Osteoblast (primary cell): ENCODE data around the gene PAX5. TPM values are rescaled to one million over a fixed set of nuclear protein-coding genes. Genes with fewer than 3 reads are reported as not detected.

Experiments
- DNase-seq: peaks from one replicate; pipeline ENCODE4 v3.0.0; 2011; ENCODE audit warnings: low spot score, mixed read lengths; ENCODE audit not compliant: insufficient read length; ENCODE audit errors: missing footprints
- H2AFZ ChIP-seq: 2 replicates; pipeline ENCODE4 v1.6.0; 2011; ENCODE audit warnings: mild to moderate bottlenecking, low read length
- H3K27ac ChIP-seq: 2 replicates; pipeline ENCODE4 v1.5.1; 2011; ENCODE audit warnings: mild to moderate bottlenecking, low read depth, low read length, moderate library complexity
- H3K27me3 ChIP-seq: 2 replicates; pipeline ENCODE4 v1.6.0; 2012; ENCODE audit warnings: mild to moderate bottlenecking, control low read depth, inconsistent platforms, low read length, moderate library complexity; ENCODE audit not compliant: insufficient read depth
- H3K36me3 ChIP-seq: 2 replicates; pipeline ENCODE4 v1.5.1; 2011; ENCODE audit warnings: mild to moderate bottlenecking, low read length, control low read depth, moderate library complexity; ENCODE audit not compliant: insufficient read depth
- H3K4me1 ChIP-seq: 2 replicates; pipeline ENCODE4 v1.5.1; 2011; ENCODE audit warnings: mild to moderate bottlenecking, low read length, control low read depth, moderate library complexity; ENCODE audit not compliant: insufficient read depth
- H3K4me2 ChIP-seq: 2 replicates; pipeline ENCODE4 v1.6.0; 2011; ENCODE audit warnings: mild to moderate bottlenecking, low read length; ENCODE audit not compliant: insufficient read depth
- H3K4me3 ChIP-seq: fragments of 200-600 bp; sonication (generic); 3 replicates; pipeline ENCODE4 v1.5.1; 2012; ENCODE audit warnings: mild to moderate bottlenecking, low read length, inconsistent platforms; ENCODE audit not compliant: insufficient read depth
- H3K79me2 ChIP-seq: 2 replicates; pipeline ENCODE4 v1.6.0; 2012; ENCODE audit warnings: mild to moderate bottlenecking, low read length, control low read depth, inconsistent platforms; ENCODE audit not compliant: insufficient read depth
- H3K9me3 ChIP-seq: 2 replicates; pipeline ENCODE4 v1.5.1; 2011; ENCODE audit warnings: low read depth, low read length, control low read depth
- H4K20me1 ChIP-seq: 2 replicates; pipeline ENCODE4 v1.6.0; 2012; ENCODE audit warnings: mild to moderate bottlenecking, low read length, control low read depth; ENCODE audit not compliant: insufficient read depth
- total RNA-seq: library from RNA; depleted of rRNA; stranded (reverse); fragments of >200 nt; gene quantifications from 2 replicates; pipeline ENCODE4 v1.2.3, GENCODE V29; 2012
- TF ChIP-seq, protein P1 (sequence below): IDR thresholded peaks from 2 replicates; pipeline ENCODE4 v1.5.1; 2011; ENCODE audit warnings: mild to moderate bottlenecking, low read depth, low read length, moderate library complexity; ENCODE audit errors: extremely low read depth

The PAX5 gene
- total RNA-seq, 1 donor = not detected

DNA sequence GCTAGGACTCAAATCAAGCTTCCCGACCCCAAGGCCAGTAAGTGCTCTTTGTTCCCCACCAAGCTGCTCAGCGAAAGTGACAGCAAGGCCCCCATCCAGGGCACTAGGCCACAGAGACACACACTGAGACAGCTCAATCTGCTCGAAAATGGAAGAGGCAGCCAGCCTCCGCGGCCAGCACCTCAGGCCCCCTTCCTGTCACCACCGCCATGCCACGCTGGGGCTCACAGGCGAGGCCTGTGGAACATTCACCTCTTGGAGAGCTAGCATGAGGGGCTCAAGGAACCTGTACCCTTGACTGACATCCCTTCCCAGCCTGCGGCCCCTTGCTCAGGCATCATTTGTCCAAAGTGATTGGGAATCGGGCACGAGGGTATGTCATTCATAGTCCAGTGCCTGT is 71.4 kb downstream of the PAX5 start:
- no peak overlapping the region for H2AFZ ChIP-seq
- no peaks in the 10 kb centered on the region for H3K4me1 ChIP-seq
- DNase-seq = no peak
- H3K4me2 ChIP-seq = no peak overlapping the region
- TF ChIP-seq, protein P1, sequence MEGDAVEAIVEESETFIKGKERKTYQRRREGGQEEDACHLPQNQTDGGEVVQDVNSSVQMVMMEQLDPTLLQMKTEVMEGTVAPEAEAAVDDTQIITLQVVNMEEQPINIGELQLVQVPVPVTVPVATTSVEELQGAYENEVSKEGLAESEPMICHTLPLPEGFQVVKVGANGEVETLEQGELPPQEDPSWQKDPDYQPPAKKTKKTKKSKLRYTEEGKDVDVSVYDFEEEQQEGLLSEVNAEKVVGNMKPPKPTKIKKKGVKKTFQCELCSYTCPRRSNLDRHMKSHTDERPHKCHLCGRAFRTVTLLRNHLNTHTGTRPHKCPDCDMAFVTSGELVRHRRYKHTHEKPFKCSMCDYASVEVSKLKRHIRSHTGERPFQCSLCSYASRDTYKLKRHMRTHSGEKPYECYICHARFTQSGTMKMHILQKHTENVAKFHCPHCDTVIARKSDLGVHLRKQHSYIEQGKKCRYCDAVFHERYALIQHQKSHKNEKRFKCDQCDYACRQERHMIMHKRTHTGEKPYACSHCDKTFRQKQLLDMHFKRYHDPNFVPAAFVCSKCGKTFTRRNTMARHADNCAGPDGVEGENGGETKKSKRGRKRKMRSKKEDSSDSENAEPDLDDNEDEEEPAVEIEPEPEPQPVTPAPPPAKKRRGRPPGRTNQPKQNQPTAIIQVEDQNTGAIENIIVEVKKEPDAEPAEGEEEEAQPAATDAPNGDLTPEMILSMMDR = no peak
- H3K4me3 ChIP-seq = no peak overlapping the region
- H3K79me2 ChIP-seq = no peaks in the 10 kb centered on the region
- no peaks in the 10 kb centered on the region for H4K20me1 ChIP-seq
- H3K27me3 ChIP-seq = peaks cover 14% of the 10 kb centered on the region
- H3K9me3 ChIP-seq = no peaks in the 10 kb centered on the region
- H3K27ac ChIP-seq = no peak overlapping the region
- no peaks in the 10 kb centered on the region for H3K36me3 ChIP-seq

DNA sequence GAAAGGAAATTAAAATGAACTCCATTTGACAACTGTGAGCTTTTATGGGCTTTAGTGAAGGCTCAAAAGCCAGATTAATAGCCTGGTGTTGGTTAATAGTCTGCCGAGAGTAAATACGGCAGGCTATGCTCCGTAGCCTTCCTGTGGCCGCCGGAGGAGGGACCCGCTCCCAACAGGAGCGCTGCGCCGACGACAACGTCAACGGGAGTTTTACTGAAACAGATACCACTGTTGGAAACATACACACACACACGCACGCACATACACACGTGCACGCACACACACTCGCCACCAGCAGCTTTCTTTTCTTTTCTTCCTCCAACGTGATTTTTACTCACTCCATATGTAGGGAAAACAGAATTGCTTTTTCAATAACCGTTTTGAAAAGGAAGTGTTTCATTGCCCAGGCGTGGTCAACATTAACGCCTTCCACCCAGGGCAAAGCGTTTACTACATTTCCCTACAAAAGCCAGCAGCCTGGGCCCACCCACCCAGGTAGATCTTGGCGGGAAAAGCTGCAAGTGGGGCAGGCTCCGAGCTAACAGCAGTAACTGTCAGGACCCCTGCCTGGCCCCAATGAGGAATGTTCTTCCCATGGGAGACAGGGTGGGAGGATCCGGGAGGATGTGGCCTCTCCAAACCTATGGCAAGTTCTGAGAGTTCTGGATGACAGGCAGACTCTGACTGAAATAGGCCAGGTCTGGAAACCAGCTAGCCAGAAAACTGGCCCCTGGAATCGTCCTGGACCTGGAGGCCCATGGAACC is 72.3 kb downstream of the PAX5 start:
- Histone ChIP-seq H3K27me3 (peaks cover 18% of the 10 kb centered on the region), H3K4me3 (peak overlapping the region; percentile 37), H3K9me3 (no peaks in the 10 kb centered on the region), H3K36me3 (no peaks in the 10 kb centered on the region), H3K27ac (no peak overlapping the region), H3K4me2 (peak overlapping the region; percentile 51), H3K79me2 (no peaks in the 10 kb centered on the region), H4K20me1 (no peaks in the 10 kb centered on the region), H2AFZ (peak overlapping the region; percentile 41), H3K4me1 (no peaks in the 10 kb centered on the region)
- TF ChIP-seq, protein P1 = no peak
- no peak for DNase-seq

DNA sequence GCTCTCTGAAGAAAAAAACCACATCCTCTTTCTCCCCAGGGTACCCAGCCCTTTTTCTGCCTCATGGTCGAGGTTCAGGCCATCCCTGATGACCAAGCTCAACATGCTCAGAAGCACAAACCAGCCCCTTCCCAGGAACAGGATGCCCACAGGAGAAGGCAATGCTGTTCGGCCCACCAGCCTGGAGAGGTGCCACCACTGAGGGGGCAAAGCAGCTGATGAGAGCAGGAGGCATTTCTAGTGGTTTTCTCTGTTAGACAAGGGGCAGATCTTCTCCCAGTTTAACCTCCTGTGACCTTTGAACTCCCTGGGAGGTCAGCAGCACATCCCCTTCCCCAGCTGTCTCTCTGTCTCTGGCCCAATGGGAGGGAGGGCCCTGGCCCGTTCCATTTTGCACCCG is 73.0 kb downstream of the PAX5 start:
- peaks cover 21% of the 10 kb centered on the region for H3K27me3 ChIP-seq
- H3K79me2 ChIP-seq = no peaks in the 10 kb centered on the region
- no peak overlapping the region for H3K4me2 ChIP-seq
- no peaks in the 10 kb centered on the region for H3K4me1 ChIP-seq
- H3K9me3 ChIP-seq = no peaks in the 10 kb centered on the region
- no peak for DNase-seq
- TF ChIP-seq, protein P1 = no peak
- H4K20me1 ChIP-seq = no peaks in the 10 kb centered on the region
- H3K27ac ChIP-seq = no peak overlapping the region
- no peaks in the 10 kb centered on the region for H3K36me3 ChIP-seq
- H3K4me3 ChIP-seq = no peak overlapping the region
- H2AFZ ChIP-seq = no peak overlapping the region

DNA sequence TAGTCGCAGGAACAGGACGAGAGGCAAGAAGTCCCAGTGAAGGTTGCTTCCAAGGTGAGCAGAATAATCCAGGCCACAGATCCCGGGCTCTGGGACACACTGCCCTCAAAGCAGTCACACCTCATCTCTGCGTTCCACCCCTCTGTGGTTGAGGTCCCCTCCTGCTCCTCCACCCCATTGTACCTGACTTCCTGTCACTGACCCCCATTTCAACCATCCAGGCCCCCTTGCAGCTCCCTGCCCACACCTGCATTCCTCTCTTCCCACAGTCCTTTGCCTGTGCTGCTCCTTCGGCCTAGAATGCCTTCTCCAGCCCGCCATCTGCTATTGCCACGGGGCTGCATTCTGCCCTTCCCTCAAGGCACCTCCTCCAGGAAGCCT is 73.5 kb downstream of the PAX5 start:
- Histone ChIP-seq H3K27me3 (peaks cover 25% of the 10 kb centered on the region), H3K4me2 (no peak overlapping the region), H3K27ac (no peak overlapping the region), H3K4me3 (no peak overlapping the region), H3K36me3 (no peaks in the 10 kb centered on the region), H3K9me3 (no peaks in the 10 kb centered on the region), H3K79me2 (no peaks in the 10 kb centered on the region), H4K20me1 (no peaks in the 10 kb centered on the region), H3K4me1 (no peaks in the 10 kb centered on the region), H2AFZ (no peak overlapping the region)
- TF ChIP-seq, protein P1 = no peak
- DNase-seq = no peak
